GM23248 (cell line): ENCODE measurements around the gene GDPD5. TPM values are rescaled to one million over a fixed set of nuclear protein-coding genes. Genes with fewer than 3 reads are reported as not detected.

Experiments used
- DNase-seq: peaks from one replicate; pipeline ENCODE4 v3.0.0-alpha.2; 2015
- H2AFZ ChIP-seq: fragments of 200-600 bp; sonication (generic); 2 replicates; pipeline ENCODE4 v1.6.1; 2016; ENCODE audit warnings: antibody characterized with exemption
- H3F3A ChIP-seq: fragments of 200-600 bp; sonication (generic); 2 replicates; pipeline ENCODE4 v1.6.1; 2016; ENCODE audit warnings: mild to moderate bottlenecking, antibody characterized with exemption, mixed run types; ENCODE audit not compliant: insufficient read depth
- H3K27ac ChIP-seq: fragments of 200-600 bp; sonication (generic); 2 replicates; pipeline ENCODE4 v1.5.1; 2016; ENCODE audit warnings: mild to moderate bottlenecking
- H3K27me3 ChIP-seq: fragments of 200-600 bp; sonication (generic); replicated peaks from 2 replicates; pipeline ENCODE4 v1.6.1; 2016; ENCODE audit warnings: mild to moderate bottlenecking; ENCODE audit not compliant: insufficient read depth
- H3K36me3 ChIP-seq: fragments of 200-600 bp; sonication (generic); 2 replicates; pipeline ENCODE4 v1.6.1; 2016; ENCODE audit warnings: low read depth, mild to moderate bottlenecking
- H3K4me1 ChIP-seq: fragments of 200-600 bp; sonication (generic); 2 replicates; pipeline ENCODE4 v1.6.1; 2016; ENCODE audit warnings: mild to moderate bottlenecking; ENCODE audit not compliant: insufficient read depth
- H3K4me2 ChIP-seq: fragments of 200-600 bp; sonication (generic); one replicate; pipeline ENCODE4 v1.6.1; 2016; ENCODE audit warnings: mild to moderate bottlenecking; ENCODE audit not compliant: unreplicated experiment
- H3K4me3 ChIP-seq: fragments of 200-600 bp; sonication (generic); 2 replicates; pipeline ENCODE4 v1.5.1; 2016; ENCODE audit warnings: mild to moderate bottlenecking
- H3K79me2 ChIP-seq: fragments of 200-600 bp; sonication (generic); 2 replicates; pipeline ENCODE4 v1.6.1; 2016; ENCODE audit warnings: mild to moderate bottlenecking; ENCODE audit not compliant: insufficient read depth
- H3K9ac ChIP-seq: fragments of 200-600 bp; sonication (generic); 2 replicates; pipeline ENCODE4 v1.6.1; 2016; ENCODE audit warnings: mild to moderate bottlenecking
- H3K9me2 ChIP-seq: fragments of 200-600 bp; sonication (generic); 2 replicates; pipeline ENCODE4 v1.6.1; 2016; ENCODE audit warnings: mixed run types, mild to moderate bottlenecking, moderate library complexity; ENCODE audit not compliant: insufficient read depth
- H3K9me3 ChIP-seq: fragments of 200-600 bp; sonication (generic); one replicate; pipeline ENCODE4 v1.6.1; 2017; ENCODE audit warnings: low read depth
- H4K20me1 ChIP-seq: fragments of 200-600 bp; sonication (generic); 2 replicates; pipeline ENCODE4 v1.6.0; 2016; ENCODE audit not compliant: insufficient read depth
- EZH2 ChIP-seq: fragments of 200-600 bp; sonication (generic); IDR thresholded peaks from 2 replicates; pipeline ENCODE4 v1.6.1; 2018; ENCODE audit warnings: antibody characterized with exemption, mild to moderate bottlenecking; ENCODE audit not compliant: insufficient read depth, poor library complexity, severe bottlenecking
- EZH2phosphoT487 ChIP-seq: fragments of 200-600 bp; sonication (generic); IDR thresholded peaks from 2 replicates; pipeline ENCODE4 v1.6.1; 2018; ENCODE audit warnings: antibody characterized with exemption, moderate library complexity, mild to moderate bottlenecking, low read depth; ENCODE audit not compliant: insufficient read depth
- WGBS, 2 experiments: methylation state at CpG; one replicate each; pipeline ENCODE4 v1.1.6; 2015 to 2017; ENCODE audit warnings: low lambda C conversion rate in 2 of 2, low coverage in 1 of 2; ENCODE audit errors: missing lambda C conversion rate in 2 of 2; 5-methylcytosine and 5-hydroxymethylcytosine counted together
- in situ Hi-C: fragments of 300-500 bp; cut with MboI; formaldehyde crosslinking; loops from 2 replicates; pipeline ENCODE4 v1.15.0; 2020
- polyA plus RNA-seq: library from polyadenylated mRNA; unstranded; fragments of >200 nt; fragmentation: Nextera tagmentation; extraction: Ambion mirVana; gene quantifications from 2 replicates; pipeline ENCODE4 v1.2.1, GENCODE V29; 2016
- total RNA-seq: library from RNA; depleted of rRNA; stranded (reverse); fragments of >200 nt; shearing (Covaris generic); gene quantifications from 2 replicates; pipeline ENCODE4 v1.2.3, GENCODE V29; 2014

The GDPD5 gene
- total and polyA plus RNA-seq, 2 experiments from 2014 or later: 3.4 to 10.7 TPM

- Histone ChIP-seq H3K9me3 (no peaks in the 10 kb centered on the region), H3K79me2 (peaks cover 90% of the 10 kb centered on the region), H3K36me3 (peaks cover 71% of the 10 kb centered on the region), H3K9ac (peak overlapping the region; percentile 46), H3K4me2 (no peak overlapping the region), H3K9me2 (no peaks in the 10 kb centered on the region), H3F3A (peaks cover 77% of the 10 kb centered on the region), H2AFZ (no peak overlapping the region), H3K27me3 (no peaks in the 10 kb centered on the region), H3K27ac (no peak overlapping the region), H3K4me3 (no peak overlapping the region), H3K4me1 (peaks cover 33% of the 10 kb centered on the region), H4K20me1 (peaks cover 24% of the 10 kb centered on the region)
- WGBS, 2 experiments: 67 to 70% methylated on average over 15 of the region's 15 CpGs
- TF ChIP-seq EZH2phosphoT487: no peak
- no peak for TF ChIP-seq EZH2
- no peak for DNase-seq
- in situ Hi-C loops: no loop called here
Measured at GRCh38 chr11:75403983-75404658, 121.6 kb downstream of the GDPD5 start.

DNA sequence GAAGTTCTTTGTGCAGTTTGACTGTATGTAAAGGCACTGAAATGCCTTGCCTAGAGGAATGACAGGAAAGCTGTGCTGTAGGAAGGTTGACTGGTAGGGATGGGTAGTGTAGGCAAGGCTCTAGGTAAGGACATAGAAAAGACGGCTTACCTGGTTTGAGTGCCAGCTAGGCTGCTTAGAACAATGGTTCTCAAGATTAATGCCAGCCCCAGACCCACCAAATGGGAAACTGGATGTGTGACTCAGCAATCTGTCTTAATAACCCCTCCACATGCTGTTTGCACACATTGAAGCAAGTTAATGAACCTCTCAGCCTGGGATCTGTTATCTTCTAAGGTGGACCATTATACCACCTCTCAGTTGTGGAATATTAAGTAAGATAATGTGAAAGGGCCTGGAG is 122.7 kb downstream of the GDPD5 start:
- Histone ChIP-seq H3K27ac (peak overlapping the region; percentile 7; the same call in 1 of the 2 replicates), H4K20me1 (peaks cover 24% of the 10 kb centered on the region)

GRCh38 chr11:75402002-75402773 is 123.6 kb downstream of the GDPD5 start:
- peaks cover 69% of the 10 kb centered on the region for H3F3A ChIP-seq
- no peaks in the 10 kb centered on the region for H3K27me3 ChIP-seq
- peaks cover 63% of the 10 kb centered on the region for H3K36me3 ChIP-seq
- H3K9ac ChIP-seq: peak overlapping the region; percentile 95
- peaks cover 75% of the 10 kb centered on the region for H3K79me2 ChIP-seq
- peak overlapping the region; percentile 98 for H3K4me2 ChIP-seq
- H4K20me1 ChIP-seq: peaks cover 24% of the 10 kb centered on the region
- TF ChIP-seq EZH2 (no peak), EZH2phosphoT487 (no peak)
- H2AFZ ChIP-seq: no peak overlapping the region
- in situ Hi-C loops: no loop called here
- no peak for DNase-seq
- H3K9me3 ChIP-seq: no peaks in the 10 kb centered on the region
- H3K9me2 ChIP-seq: no peaks in the 10 kb centered on the region
- H3K27ac ChIP-seq: no peak overlapping the region
- peak overlapping the region; percentile 96 for H3K4me3 ChIP-seq
- H3K4me1 ChIP-seq: peaks cover 33% of the 10 kb centered on the region
- WGBS, 2 experiments: 91% methylated on average over 10 of the region's 10 CpGs

More for the DNA sequence above, 122.7 kb downstream of the GDPD5 start:
- Histone ChIP-seq H3K27me3 (no peaks in the 10 kb centered on the region), H3K79me2 (peaks cover 82% of the 10 kb centered on the region), H3F3A (peaks cover 70% of the 10 kb centered on the region), H3K36me3 (peaks cover 68% of the 10 kb centered on the region), H3K4me2 (peak overlapping the region; percentile 98), H3K9me3 (no peaks in the 10 kb centered on the region), H3K9ac (peak overlapping the region; percentile 46), H3K4me3 (no peak overlapping the region), H2AFZ (no peak overlapping the region), H3K4me1 (peaks cover 33% of the 10 kb centered on the region), H3K9me2 (no peaks in the 10 kb centered on the region)
- TF ChIP-seq EZH2phosphoT487: no peak
- no peak for TF ChIP-seq EZH2
- in situ Hi-C loops: no loop called here
- peak; percentile 17 for DNase-seq
- WGBS, 2 experiments: 45 to 47% methylated on average over 1 of the region's 1 CpG

- H3K27me3 ChIP-seq: no peaks in the 10 kb centered on the region
- H3K36me3 ChIP-seq: peaks cover 45% of the 10 kb centered on the region
- no peaks in the 10 kb centered on the region for H3K9me3 ChIP-seq
- peak overlapping the region; percentile 88 for H3K27ac ChIP-seq
- TF ChIP-seq EZH2phosphoT487 (no peak), EZH2 (no peak)
- H3K4me1 ChIP-seq: peaks cover 24% of the 10 kb centered on the region
- in situ Hi-C loops: no loop called here
- H3K4me3 ChIP-seq: peak overlapping the region; percentile 96
- peaks cover 52% of the 10 kb centered on the region for H3F3A ChIP-seq
- WGBS, 2 experiments: 25 to 26% methylated on average over 11 of the region's 11 CpGs
- DNase-seq: peak; percentile 51
- H2AFZ ChIP-seq: no peak overlapping the region
- H3K9ac ChIP-seq: peak overlapping the region; percentile 95
- peaks cover 24% of the 10 kb centered on the region for H4K20me1 ChIP-seq
- H3K79me2 ChIP-seq: peaks cover 60% of the 10 kb centered on the region
- H3K9me2 ChIP-seq: no peaks in the 10 kb centered on the region
- peak overlapping the region; percentile 98 for H3K4me2 ChIP-seq
Measured at GRCh38 chr11:75400146-75400865, 125.4 kb downstream of the GDPD5 start.
